ENCODE data around the gene UGT2B10.

DNA sequence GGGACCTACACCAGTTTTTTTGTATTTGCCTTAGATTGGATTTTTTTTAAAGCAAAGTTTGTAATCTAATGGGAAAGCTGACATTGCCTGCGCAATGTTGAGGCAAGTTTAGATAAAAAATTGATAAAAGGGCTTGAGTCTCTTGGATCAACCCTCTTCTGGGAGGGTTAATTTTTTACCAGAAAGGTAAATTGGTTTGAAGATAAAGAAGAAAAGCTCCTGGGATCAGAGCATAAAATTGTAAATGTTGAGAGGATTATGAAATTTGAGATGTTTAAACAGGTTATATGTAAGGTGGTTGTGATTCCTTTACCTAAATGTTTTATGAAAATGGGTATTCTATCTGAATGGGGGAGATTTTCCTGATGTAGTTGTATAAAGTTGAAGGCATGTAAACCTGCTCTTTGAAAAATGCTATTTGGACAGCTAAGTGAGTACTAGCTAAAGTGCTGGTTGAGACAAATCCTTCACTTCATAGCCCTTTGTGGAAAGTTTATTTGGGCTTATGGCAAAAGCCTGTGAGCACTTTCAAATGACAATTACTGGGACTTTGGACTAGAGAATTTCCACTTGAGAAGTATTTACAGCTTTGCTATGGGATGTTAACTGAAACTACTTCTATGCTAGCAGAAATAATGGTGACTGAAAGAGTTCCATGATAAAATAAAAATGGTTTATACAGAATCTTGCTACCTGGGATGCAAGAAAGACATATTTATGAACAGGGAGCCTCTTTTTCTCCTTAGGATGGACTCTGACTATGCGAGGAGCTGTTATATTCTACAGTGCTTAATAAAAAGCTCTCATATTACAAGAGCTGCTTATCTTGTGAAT, 56.2 kb downstream of the UGT2B10 start:
- TF ChIP-seq CTCF (conservative IDR thresholded peaks at IDR 0.05; ENCODE audit: low read depth, low read length) (no peak), EZH2 (IDR thresholded peaks at IDR 0.05; ENCODE audit: borderline replicate concordance, low read depth, low read length, poor library complexity, severe bottlenecking) (no peak)
